ENCODE data around the gene VPS26C.

- TF ChIP-seq CTCF (IDR thresholded peaks at IDR 0.05) (no peak), POLR2A (IDR thresholded peaks at IDR 0.05) (no peak)
Measured at GRCh38 chr21:37224861-37225839, 42.0 kb downstream of the VPS26C start.
